ENCODE measurements around the gene SPRYD4.

DNA sequence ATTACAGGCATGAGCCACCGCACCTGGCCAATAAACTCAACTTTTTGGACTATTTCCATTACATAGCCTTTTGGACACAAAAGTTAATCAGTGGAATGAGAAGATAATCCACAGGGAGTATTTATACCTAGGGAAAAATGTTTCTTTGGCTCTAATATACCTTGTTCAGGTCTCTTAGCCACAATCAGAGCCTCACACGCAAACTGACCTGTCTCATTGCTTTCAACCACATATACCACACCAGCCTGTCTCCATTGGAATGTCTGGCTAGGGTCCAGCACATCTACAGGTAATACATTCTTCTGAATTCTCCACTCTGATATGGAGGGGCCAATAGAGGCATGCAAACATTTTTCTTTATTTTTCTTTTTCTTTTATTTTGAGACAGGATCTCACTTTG, 49.5 kb downstream of the SPRYD4 start:
- TF ChIP-seq EZH2 (IDR thresholded peaks at IDR 0.05; ENCODE audit: borderline replicate concordance, insufficient read depth, low read depth, low read length, poor library complexity, severe bottlenecking) = no peak
- TF ChIP-seq, protein P1, sequence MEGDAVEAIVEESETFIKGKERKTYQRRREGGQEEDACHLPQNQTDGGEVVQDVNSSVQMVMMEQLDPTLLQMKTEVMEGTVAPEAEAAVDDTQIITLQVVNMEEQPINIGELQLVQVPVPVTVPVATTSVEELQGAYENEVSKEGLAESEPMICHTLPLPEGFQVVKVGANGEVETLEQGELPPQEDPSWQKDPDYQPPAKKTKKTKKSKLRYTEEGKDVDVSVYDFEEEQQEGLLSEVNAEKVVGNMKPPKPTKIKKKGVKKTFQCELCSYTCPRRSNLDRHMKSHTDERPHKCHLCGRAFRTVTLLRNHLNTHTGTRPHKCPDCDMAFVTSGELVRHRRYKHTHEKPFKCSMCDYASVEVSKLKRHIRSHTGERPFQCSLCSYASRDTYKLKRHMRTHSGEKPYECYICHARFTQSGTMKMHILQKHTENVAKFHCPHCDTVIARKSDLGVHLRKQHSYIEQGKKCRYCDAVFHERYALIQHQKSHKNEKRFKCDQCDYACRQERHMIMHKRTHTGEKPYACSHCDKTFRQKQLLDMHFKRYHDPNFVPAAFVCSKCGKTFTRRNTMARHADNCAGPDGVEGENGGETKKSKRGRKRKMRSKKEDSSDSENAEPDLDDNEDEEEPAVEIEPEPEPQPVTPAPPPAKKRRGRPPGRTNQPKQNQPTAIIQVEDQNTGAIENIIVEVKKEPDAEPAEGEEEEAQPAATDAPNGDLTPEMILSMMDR (IDR thresholded peaks at IDR 0.05) = no peak
